ENCODE data around the gene PIK3R3.

DNA sequence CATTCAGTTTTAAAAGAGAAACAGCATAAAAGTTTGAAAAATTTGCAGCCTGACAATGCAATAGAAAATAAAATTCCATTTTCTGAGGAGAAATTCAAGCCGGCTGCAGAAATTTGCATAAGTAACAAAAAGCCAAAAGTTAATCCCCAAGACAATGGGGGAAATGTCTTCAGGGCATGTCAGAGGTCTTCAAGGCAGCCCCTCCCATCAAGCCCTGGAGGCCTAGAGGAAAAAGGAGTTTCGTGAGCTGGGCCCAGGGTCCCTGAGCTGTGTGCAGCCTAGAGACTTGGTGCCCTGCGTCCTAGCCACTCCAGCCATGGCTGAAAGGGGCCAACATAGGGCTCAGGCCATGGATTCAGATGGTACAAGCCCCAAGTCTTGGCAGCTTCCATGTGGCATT is 74.6 kb downstream of the PIK3R3 start:
- TF ChIP-seq NR2C2 (CRISPR knock-in tag; IDR thresholded peaks at IDR 0.05) (no peak), JUN (CRISPR knock-in tag; IDR thresholded peaks at IDR 0.05) (no peak), SP1 (CRISPR knock-in tag; conservative IDR thresholded peaks at IDR 0.05) (no peak), KAT7 (CRISPR knock-in tag; IDR thresholded peaks at IDR 0.05; ENCODE audit: borderline replicate concordance) (no peak), CTCF (IDR thresholded peaks at IDR 0.05) (no peak), ESRRA (CRISPR knock-in tag; IDR thresholded peaks at IDR 0.05; ENCODE audit: borderline replicate concordance) (no peak), TEAD4 (CRISPR knock-in tag; IDR thresholded peaks at IDR 0.05) (no peak), MLX (CRISPR knock-in tag; IDR thresholded peaks at IDR 0.05) (no peak), USF2 (CRISPR knock-in tag; IDR thresholded peaks at IDR 0.05) (no peak), ZNF121 (CRISPR knock-in tag; IDR thresholded peaks at IDR 0.05) (no peak), CREB1 (CRISPR knock-in tag; IDR thresholded peaks at IDR 0.05) (no peak)
- TF ChIP-seq, protein P1, sequence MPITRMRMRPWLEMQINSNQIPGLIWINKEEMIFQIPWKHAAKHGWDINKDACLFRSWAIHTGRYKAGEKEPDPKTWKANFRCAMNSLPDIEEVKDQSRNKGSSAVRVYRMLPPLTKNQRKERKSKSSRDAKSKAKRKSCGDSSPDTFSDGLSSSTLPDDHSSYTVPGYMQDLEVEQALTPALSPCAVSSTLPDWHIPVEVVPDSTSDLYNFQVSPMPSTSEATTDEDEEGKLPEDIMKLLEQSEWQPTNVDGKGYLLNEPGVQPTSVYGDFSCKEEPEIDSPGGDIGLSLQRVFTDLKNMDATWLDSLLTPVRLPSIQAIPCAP (CRISPR knock-in tag; IDR thresholded peaks at IDR 0.05): no peak
- TF ChIP-seq, protein P2, sequence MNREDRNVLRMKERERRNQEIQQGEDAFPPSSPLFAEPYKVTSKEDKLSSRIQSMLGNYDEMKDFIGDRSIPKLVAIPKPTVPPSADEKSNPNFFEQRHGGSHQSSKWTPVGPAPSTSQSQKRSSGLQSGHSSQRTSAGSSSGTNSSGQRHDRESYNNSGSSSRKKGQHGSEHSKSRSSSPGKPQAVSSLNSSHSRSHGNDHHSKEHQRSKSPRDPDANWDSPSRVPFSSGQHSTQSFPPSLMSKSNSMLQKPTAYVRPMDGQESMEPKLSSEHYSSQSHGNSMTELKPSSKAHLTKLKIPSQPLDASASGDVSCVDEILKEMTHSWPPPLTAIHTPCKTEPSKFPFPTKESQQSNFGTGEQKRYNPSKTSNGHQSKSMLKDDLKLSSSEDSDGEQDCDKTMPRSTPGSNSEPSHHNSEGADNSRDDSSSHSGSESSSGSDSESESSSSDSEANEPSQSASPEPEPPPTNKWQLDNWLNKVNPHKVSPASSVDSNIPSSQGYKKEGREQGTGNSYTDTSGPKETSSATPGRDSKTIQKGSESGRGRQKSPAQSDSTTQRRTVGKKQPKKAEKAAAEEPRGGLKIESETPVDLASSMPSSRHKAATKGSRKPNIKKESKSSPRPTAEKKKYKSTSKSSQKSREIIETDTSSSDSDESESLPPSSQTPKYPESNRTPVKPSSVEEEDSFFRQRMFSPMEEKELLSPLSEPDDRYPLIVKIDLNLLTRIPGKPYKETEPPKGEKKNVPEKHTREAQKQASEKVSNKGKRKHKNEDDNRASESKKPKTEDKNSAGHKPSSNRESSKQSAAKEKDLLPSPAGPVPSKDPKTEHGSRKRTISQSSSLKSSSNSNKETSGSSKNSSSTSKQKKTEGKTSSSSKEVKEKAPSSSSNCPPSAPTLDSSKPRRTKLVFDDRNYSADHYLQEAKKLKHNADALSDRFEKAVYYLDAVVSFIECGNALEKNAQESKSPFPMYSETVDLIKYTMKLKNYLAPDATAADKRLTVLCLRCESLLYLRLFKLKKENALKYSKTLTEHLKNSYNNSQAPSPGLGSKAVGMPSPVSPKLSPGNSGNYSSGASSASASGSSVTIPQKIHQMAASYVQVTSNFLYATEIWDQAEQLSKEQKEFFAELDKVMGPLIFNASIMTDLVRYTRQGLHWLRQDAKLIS (CRISPR knock-in tag; IDR thresholded peaks at IDR 0.05; ENCODE audit: borderline replicate concordance): no peak

All from WTC11 (cell line).